ENCODE results near the gene SLIT3.

Gene SLIT3

GRCh38 chr5:169079697-169080096 lies 221.2 kb downstream of the SLIT3 start:
- no peak for DNase-seq (ENCODE audit: low spot score)

GRCh38 chr5:169074839-169075238 lies 226.1 kb downstream of the SLIT3 start:
- no peak for DNase-seq (ENCODE audit: low spot score)

DNA sequence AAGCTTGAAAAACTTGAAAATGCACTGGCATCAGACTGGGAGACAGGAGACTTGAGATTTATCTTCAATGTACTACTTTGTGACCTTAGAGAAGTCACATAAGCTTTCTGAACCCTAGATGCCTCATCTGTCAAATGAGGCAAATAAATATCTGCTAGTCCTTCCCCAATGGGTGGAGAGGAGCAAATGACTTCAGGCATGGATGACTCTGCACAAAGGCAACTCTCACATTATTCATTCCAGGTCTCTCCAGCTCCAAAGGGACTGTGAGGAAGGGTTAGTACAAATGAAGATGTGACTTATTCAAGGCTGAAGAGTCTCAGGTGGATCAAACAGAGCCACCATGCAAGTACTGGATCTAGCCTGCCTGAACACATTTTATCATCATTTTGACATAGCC lies 228.7 kb downstream of the SLIT3 start:
- no peak for DNase-seq (ENCODE audit: low spot score)

DNA sequence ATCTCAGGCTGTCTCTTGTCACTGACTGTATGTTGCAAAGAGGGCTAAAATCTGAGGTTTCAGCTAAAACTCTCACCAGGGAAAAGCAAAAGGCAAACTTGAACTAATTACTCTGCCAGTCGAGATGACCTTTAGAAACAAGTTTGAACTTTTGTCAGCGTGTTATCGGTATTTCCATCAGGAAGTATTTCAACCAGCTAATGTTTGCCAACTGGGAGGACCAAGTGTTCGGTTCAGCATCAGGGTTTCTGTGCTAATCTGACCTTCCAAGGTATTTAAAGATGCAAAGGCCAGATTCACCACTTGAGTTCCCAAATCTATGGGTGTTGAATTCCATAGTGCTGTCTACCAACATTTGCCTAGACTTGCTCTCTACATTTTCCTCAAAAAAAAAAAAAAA lies 230.5 kb downstream of the SLIT3 start:
- DNase-seq (ENCODE audit: low spot score), result no peak

- DNase-seq (ENCODE audit: low spot score), result no peak
Observed at GRCh38 chr5:169067751-169068173, 233.2 kb downstream of the SLIT3 start.

GRCh38 chr5:169065400-169065799 lies 235.5 kb downstream of the SLIT3 start:
- no peak for DNase-seq (ENCODE audit: low spot score)

- DNase-seq (ENCODE audit: low spot score), result no peak
Observed at GRCh38 chr5:169064093-169064492, 236.8 kb downstream of the SLIT3 start.

DNA sequence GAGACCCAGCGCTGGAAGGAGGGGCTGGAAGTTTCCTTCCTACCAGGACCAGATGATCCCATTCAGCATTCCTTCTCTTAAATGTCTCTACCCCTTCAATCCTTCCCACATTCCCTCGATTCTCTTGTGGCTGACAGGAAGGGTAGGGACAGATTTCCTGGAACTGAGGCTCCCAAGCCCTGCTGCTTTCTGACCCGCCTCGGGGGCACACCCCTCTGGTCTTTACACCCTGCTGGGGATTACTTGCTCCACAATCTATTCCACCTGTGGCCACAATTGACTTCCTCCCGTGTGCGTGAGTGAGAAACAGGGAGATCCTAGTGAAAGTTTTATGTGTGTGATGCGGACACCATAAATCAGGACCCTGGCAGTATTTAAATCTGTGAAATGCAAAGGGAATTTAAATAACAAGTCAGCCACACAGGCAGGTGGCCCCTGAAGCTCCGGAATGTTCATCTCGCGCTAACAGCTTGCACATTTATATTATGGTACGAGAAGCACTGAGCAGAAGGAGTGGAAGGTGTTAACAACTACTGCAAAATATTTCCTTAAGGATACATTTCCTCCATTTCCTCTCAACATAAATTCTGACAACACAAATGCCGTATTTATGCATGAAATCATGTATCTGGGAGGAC lies 237.5 kb downstream of the SLIT3 start:
- no peak for DNase-seq (ENCODE audit: low spot score)

GRCh38 chr5:169062690-169063089 lies 238.2 kb downstream of the SLIT3 start:
- DNase-seq (ENCODE audit: low spot score), result no peak

GRCh38 chr5:169054506-169054905 lies 246.4 kb downstream of the SLIT3 start:
- DNase-seq (ENCODE audit: low spot score), result no peak

GRCh38 chr5:169052207-169052606 lies 248.7 kb downstream of the SLIT3 start:
- DNase-seq (ENCODE audit: low spot score), result no peak

GRCh38 chr5:169051351-169051750 lies 249.6 kb downstream of the SLIT3 start:
- no peak for DNase-seq (ENCODE audit: low spot score)

DNA sequence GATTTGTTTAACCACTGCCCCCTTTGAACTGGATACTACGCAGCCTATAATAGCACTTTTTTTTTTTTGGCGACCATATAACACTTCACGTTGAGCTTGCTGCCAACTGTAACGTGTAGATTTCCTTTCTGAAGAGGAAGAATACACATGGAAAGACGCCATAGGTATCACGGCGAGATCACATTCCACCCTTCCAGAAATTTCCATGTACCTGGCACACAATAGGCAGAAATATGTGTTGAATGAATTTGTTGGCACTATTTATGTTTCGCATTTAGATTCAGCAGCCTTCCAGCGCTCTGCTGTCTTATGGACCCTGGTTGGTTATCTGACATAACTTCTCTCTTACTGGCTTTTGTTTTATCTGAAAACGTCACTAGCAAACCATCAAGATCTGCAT lies 250.3 kb downstream of the SLIT3 start:
- no peak for DNase-seq (ENCODE audit: low spot score)

DNA sequence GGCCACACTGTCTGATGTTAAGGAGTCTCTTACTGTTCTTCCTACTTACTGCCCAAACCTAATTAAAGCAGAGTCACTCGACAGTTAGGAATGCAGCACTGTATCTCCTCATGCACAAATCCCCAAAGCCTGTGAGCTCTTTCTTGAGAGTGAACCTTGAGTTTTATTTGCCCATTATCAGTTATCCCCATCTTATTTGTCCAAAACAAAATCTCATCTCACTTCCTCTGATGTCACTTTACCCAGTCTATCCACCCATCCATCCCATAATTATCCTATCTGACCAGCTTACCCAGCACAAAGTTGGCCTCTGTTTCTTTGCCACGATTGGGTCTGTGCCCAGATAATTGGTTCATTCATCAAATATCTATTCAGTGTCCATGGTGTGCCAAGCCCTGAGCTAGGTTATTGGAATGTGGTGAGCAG lies 250.8 kb downstream of the SLIT3 start:
- DNase-seq (ENCODE audit: low spot score), result no peak

DNA sequence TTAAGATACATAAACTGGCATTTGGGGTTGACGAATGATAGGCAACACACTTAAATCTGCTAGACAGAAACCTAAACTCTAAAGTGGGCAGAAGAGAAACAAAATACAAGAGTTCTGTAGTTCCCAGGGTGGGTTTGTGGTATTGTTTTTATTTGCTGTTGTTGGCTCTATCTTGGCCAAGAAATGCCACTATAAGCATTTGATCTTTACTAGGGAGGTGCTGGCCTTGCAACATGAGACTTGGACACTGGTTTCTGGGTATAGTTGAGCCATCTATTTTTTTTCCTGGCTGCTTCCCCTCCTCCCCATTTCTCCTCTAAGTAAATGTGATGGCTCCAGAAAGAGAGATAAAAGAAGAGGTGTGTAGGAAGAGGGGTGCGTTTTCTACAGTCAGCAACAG lies 251.2 kb downstream of the SLIT3 start:
- DNase-seq (ENCODE audit: low spot score), result no peak

GRCh38 chr5:169048181-169049125 lies 252.5 kb downstream of the SLIT3 start:
- DNase-seq (ENCODE audit: low spot score), result no peak

- DNase-seq (ENCODE audit: low spot score), result no peak
Observed at GRCh38 chr5:169044962-169045361, 256.0 kb downstream of the SLIT3 start.

DNA sequence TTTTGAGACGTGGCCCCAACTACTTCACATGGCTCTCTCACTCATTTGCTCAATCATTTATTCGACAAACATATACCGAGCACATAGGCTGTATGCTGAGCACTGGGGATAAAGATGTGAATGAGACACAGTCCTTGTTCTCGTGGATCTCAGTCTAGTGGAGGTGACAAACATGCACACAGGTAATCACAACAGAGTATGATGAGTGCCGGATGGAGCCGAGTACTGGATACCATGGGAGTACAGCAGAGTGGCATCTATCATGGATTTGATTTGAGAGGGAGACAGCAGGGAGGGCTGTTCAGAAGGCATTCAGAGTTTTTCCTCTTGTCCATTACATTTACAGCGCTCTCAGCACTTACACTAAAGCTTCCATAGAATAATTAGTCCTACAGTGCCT lies 259.8 kb downstream of the SLIT3 start:
- no peak for DNase-seq (ENCODE audit: low spot score)

- DNase-seq (ENCODE audit: low spot score), result no peak
Observed at GRCh38 chr5:169039592-169039991, 261.3 kb downstream of the SLIT3 start.

DNA sequence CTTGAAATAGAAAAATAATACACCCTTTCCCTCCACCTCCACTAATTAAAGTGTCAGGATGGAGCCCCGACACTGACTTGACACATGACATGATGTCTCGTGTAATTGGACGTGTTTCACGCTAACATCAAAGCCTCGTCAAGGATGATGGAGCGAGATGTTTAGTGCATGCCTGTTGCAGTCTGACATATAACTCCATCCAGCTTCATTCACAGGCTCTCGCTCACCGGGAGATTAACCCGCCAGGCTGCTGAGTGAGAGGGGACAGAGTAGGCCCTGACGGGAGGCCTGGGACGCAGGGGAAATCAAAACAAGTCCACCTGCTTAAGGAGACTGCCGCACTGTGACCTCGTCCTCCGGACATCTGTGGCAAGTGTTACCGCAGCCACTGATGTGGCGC lies 263.5 kb downstream of the SLIT3 start:
- peak; percentile 56 for DNase-seq (ENCODE audit: low spot score)

- no peak for DNase-seq (ENCODE audit: low spot score)
Observed at GRCh38 chr5:169036079-169036805, 264.7 kb downstream of the SLIT3 start.

GRCh38 chr5:169029661-169030274 lies 271.2 kb downstream of the SLIT3 start:
- no peak for DNase-seq (ENCODE audit: low spot score)
